K562 (cell line): Measurements from ENCODE around the gene PCBP4. TPM values are rescaled to one million over a fixed set of nuclear protein-coding genes. Genes with fewer than 3 reads are reported as not detected.

ENCODE experiments used
- FOXA1 ChIP-seq: fragments of 450-650 bp; IDR thresholded peaks from 2 replicates; pipeline ENCODE4 v1.6.1; 2016; ENCODE audit warnings: mild to moderate bottlenecking, borderline replicate concordance
- HDGF ChIP-seq: fragments of 450-650 bp; IDR thresholded peaks from 2 replicates; pipeline ENCODE4 v1.6.1; 2016
- L3MBTL2 ChIP-seq: fragments of 450-650 bp; IDR thresholded peaks from 2 replicates; pipeline ENCODE4 v1.6.1; 2016; ENCODE audit warnings: mild to moderate bottlenecking, moderate library complexity
- LARP7 ChIP-seq: fragments of 450-650 bp; IDR thresholded peaks from 2 replicates; pipeline ENCODE4 v1.6.1; 2016
- MNT ChIP-seq, 2 experiments: fragments of 450-650 bp; conservative IDR thresholded peaks; 2 replicates each; pipeline ENCODE4 v1.6.1; 2017; ENCODE audit warnings: mild to moderate bottlenecking in 2 of 2, moderate library complexity in 2 of 2
- MXD1 ChIP-seq: fragments of 250-450 bp; sonication (Bioruptor Pico); IDR thresholded peaks from 2 replicates; pipeline ENCODE4 v1.8.0; 2021; ENCODE audit warnings: borderline replicate concordance, mild to moderate bottlenecking, moderate library complexity; ENCODE audit not compliant: poor library complexity, severe bottlenecking
- PPARD ChIP-seq: fragments of 250-450 bp; sonication (Bioruptor Pico); IDR thresholded peaks from 2 replicates; pipeline ENCODE4 v1.8.0; 2022; ENCODE audit warnings: inconsistent platforms, mild to moderate bottlenecking, moderate library complexity
- RBM34 ChIP-seq: fragments of 200-400 bp; formaldehyde crosslinking; IDR thresholded peaks from 2 replicates; pipeline ENCODE4 v1.6.1; 2018; ENCODE audit warnings: low read length, borderline replicate concordance; ENCODE audit not compliant: insufficient read depth
- SMARCB1 ChIP-seq: IDR thresholded peaks from 2 replicates; pipeline ENCODE4 v1.6.1; 2011; ENCODE audit warnings: improper control_type of control experiment, low read depth; ENCODE audit not compliant: insufficient read length
- ZBTB9 ChIP-seq: fragments of 450-650 bp; formaldehyde crosslinking; IDR thresholded peaks from 2 replicates; pipeline ENCODE4 v1.4.0; 2020; ENCODE audit warnings: mild to moderate bottlenecking, moderate library complexity
- ZFP30 ChIP-seq: fragments of 250-450 bp; sonication (Bioruptor Pico); IDR thresholded peaks from 2 replicates; pipeline ENCODE4 v1.8.0; 2022; ENCODE audit warnings: moderate library complexity, mild to moderate bottlenecking, inconsistent platforms, borderline replicate concordance
- ZKSCAN8 ChIP-seq: fragments of 200-800 bp; sonication (Bioruptor generic); IDR thresholded peaks from 2 replicates; pipeline ENCODE4 v1.6.1; 2016; ENCODE audit warnings: missing genetic modification characterization, missing compliant biosample characterization
- polyA plus RNA-seq, 8 experiments: library from polyadenylated mRNA; depleted of rRNA in 4 of 8; stranded (reverse) in 5 of 8; unstranded in 3 of 8; fragments of >200 nt; fragmentation: Nextera tagmentation in 2 of 8; fragmentation: Illumina TruSeq in 1 of 8; extraction: Ambion mirVana in 2 of 8; extraction: Trizol in 1 of 8; gene quantifications; 2 replicates each; pipeline versions ENCODE4 v1.2.1 to v1.2.3, GENCODE V29; 2011 to 2014; ENCODE audit warnings: inconsistent platforms in 1 of 8, missing spikeins in 1 of 8
- total RNA-seq, 7 experiments: library from RNA; depleted of rRNA in 6 of 7; stranded (reverse); fragments of >200 nt in 6 of 7; fragmentation: Illumina TruSeq in 2 of 7; extraction: Trizol in 2 of 7; gene quantifications; 2 replicates each; pipeline versions ENCODE4 v1.2.1 to v1.2.3, GENCODE V29; 2011 to 2021; ENCODE audit warnings: low replicate concordance in 1 of 7
- TF ChIP-seq, protein P1 (sequence below): fragments of 450-650 bp; IDR thresholded peaks from 2 replicates; pipeline ENCODE4 v1.6.1; 2016; ENCODE audit warnings: low read depth

PCBP4 gene
- total and polyA plus RNA-seq, 9 of the 15 experiments (the other 6 are each of a cell fraction or from before 2014, with no cell fraction given), result 0.06 to 5.8 (median 2.6) TPM

GRCh38 chr3:51974963-51975851 is 8.0 kb upstream of the PCBP4 start, which contains the start of gene ABHD14A (continued):
- TF ChIP-seq HDGF, result peak; percentile 87; the same call in 1 of the 2 replicates
- TF ChIP-seq ZFP30 (CRISPR knock-in tag), result no peak
- 0 out of 2 replicates have a peak, but pooled peaks have one; percentile 61 for TF ChIP-seq LARP7
- TF ChIP-seq RBM34, result no peak
- no peak for TF ChIP-seq SMARCB1
- peak in 1 of 2 experiments; percentile 34; a peak in 1 of 4 replicates for TF ChIP-seq MNT (conservative IDR thresholded peaks at IDR 0.05)
- TF ChIP-seq, protein P1, sequence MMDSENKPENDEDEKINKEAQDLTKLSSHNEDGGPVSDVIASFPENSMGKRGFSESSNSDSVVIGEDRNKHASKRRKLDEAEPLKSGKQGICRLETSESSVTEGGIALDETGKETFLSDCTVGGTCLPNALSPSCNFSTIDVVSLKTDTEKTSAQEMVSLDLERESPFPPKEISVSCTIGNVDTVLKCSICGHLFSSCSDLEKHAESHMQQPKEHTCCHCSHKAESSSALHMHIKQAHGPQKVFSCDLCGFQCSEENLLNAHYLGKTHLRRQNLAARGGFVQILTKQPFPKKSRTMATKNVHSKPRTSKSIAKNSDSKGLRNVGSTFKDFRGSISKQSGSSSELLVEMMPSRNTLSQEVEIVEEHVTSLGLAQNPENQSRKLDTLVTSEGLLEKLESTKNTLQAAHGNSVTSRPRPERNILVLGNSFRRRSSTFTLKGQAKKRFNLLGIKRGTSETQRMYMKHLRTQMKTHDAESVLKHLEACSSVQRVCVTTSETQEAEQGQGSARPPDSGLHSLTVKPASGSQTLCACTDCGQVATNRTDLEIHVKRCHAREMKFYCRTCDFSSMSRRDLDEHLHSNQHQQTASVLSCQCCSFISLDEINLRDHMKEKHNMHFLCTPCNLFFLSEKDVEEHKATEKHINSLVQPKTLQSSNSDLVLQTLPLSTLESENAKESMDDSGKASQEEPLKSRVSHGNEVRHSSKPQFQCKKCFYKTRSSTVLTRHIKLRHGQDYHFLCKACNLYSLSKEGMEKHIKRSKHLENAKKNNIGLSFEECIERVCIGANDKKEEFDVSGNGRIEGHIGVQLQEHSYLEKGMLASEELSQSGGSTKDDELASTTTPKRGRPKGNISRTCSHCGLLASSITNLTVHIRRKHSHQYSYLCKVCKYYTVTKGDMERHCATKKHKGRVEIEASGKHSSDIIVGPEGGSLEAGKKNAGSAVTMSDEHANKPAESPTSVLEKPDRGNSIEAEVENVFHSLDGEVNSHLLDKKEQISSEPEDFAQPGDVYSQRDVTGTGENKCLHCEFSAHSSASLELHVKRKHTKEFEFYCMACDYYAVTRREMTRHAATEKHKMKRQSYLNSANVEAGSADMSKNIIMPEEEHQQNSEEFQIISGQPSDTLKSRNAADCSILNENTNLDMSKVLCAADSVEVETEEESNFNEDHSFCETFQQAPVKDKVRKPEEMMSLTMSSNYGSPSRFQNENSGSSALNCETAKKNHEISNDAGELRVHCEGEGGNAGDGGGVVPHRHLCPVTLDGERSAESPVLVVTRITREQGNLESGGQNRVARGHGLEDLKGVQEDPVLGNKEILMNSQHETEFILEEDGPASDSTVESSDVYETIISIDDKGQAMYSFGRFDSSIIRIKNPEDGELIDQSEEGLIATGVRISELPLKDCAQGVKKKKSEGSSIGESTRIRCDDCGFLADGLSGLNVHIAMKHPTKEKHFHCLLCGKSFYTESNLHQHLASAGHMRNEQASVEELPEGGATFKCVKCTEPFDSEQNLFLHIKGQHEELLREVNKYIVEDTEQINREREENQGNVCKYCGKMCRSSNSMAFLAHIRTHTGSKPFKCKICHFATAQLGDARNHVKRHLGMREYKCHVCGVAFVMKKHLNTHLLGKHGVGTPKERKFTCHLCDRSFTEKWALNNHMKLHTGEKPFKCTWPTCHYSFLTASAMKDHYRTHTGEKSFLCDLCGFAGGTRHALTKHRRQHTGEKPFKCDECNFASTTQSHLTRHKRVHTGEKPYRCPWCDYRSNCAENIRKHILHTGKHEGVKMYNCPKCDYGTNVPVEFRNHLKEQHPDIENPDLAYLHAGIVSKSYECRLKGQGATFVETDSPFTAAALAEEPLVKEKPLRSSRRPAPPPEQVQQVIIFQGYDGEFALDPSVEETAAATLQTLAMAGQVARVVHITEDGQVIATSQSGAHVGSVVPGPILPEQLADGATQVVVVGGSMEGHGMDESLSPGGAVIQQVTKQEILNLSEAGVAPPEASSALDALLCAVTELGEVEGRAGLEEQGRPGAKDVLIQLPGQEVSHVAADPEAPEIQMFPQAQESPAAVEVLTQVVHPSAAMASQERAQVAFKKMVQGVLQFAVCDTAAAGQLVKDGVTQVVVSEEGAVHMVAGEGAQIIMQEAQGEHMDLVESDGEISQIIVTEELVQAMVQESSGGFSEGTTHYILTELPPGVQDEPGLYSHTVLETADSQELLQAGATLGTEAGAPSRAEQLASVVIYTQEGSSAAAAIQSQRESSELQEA, result peak; percentile 34; the same call in 1 of the 2 replicates
- TF ChIP-seq L3MBTL2, result no peak; the same call in 1 of the 2 replicates
- no peak for TF ChIP-seq FOXA1
- no peak for TF ChIP-seq PPARD (CRISPR knock-in tag)
- no peak for TF ChIP-seq ZKSCAN8 (CRISPR knock-in tag)
- TF ChIP-seq ZBTB9 (CRISPR knock-in tag), result peak; percentile 21; the same call in 1 of the 2 replicates
- TF ChIP-seq MXD1 (CRISPR knock-in tag), result no peak
